ENCODE measurements around the gene PGGT1B. TPM values are rescaled to one million over a fixed set of nuclear protein-coding genes. Genes with fewer than 3 reads are reported as not detected.
"Not testable (repeated sequence)": the region's sequence is repeated elsewhere in the genome, so short reads cannot be mapped to it uniquely, and the experiment has no call there.

Gene PGGT1B
- polyA plus RNA-seq, 1 donor from 2014 or later, result 6.6 TPM

GRCh38 chr5:115260248-115260647 lies 2.4 kb downstream of the PGGT1B start:
- Histone ChIP-seq H4K20me1 (ENCODE audit: insufficient read depth) (no peaks in the 10 kb centered on the region), H3K9me2 (ENCODE audit: insufficient read depth, low read length) (no peaks in the 10 kb centered on the region), H3K4me2 (ENCODE audit: low read length) (no peak overlapping the region), H3K27ac (ENCODE audit: low read length) (no peak overlapping the region), H3K27me3 (ENCODE audit: insufficient read depth, low read depth, low read length) (no peaks in the 10 kb centered on the region), H3K79me2 (replicated peaks; ENCODE audit: insufficient read depth, low read length) (peaks cover 45% of the 10 kb centered on the region), H3F3A (ENCODE audit: insufficient read depth, low read length, poor library complexity, severe bottlenecking) (no peaks in the 10 kb centered on the region), H3K9ac (ENCODE audit: low read length) (no peak overlapping the region), H3K9me3 (ENCODE audit: low read length) (no peaks in the 10 kb centered on the region), H3K4me3 (ENCODE audit: low read length) (peak overlapping the region; percentile 82), H3K36me3 (ENCODE audit: insufficient read depth, low read length) (peaks cover 9% of the 10 kb centered on the region), H2AFZ (ENCODE audit: low read depth, low read length) (no peak overlapping the region)
- TF ChIP-seq REST (IDR thresholded peaks at IDR 0.05; ENCODE audit: borderline replicate concordance) (no peak), TAF1 (IDR thresholded peaks at IDR 0.05; ENCODE audit: low read depth) (no peak), RAD21 (conservative IDR thresholded peaks at IDR 0.05) (no peak), POLR2AphosphoS5 (IDR thresholded peaks at IDR 0.05) (no peak), MXI1 (conservative IDR thresholded peaks at IDR 0.05; ENCODE audit: poor library complexity, severe bottlenecking) (no peak), EP300 (conservative IDR thresholded peaks at IDR 0.05; ENCODE audit: poor library complexity, severe bottlenecking) (no peak), EZH2 (IDR thresholded peaks at IDR 0.05; ENCODE audit: borderline replicate concordance, insufficient read depth, low read length, poor library complexity, severe bottlenecking) (no peak), SMC3 (conservative IDR thresholded peaks at IDR 0.05; ENCODE audit: poor library complexity) (no peak), CTCF (IDR thresholded peaks at IDR 0.05; ENCODE audit: poor library complexity, severe bottlenecking) (no peak)

GRCh38 chr5:115257981-115258380 lies 4.7 kb downstream of the PGGT1B start:
- H2AFZ ChIP-seq (ENCODE audit: low read depth, low read length), result no peak overlapping the region
- TF ChIP-seq RAD21 (conservative IDR thresholded peaks at IDR 0.05) (no peak), MXI1 (conservative IDR thresholded peaks at IDR 0.05; ENCODE audit: poor library complexity, severe bottlenecking) (no peak), SMC3 (conservative IDR thresholded peaks at IDR 0.05; ENCODE audit: poor library complexity) (no peak), POLR2AphosphoS5 (IDR thresholded peaks at IDR 0.05) (no peak), EP300 (conservative IDR thresholded peaks at IDR 0.05; ENCODE audit: poor library complexity, severe bottlenecking) (no peak), CTCF (IDR thresholded peaks at IDR 0.05; ENCODE audit: poor library complexity, severe bottlenecking) (no peak), REST (IDR thresholded peaks at IDR 0.05; ENCODE audit: borderline replicate concordance) (no peak), EZH2 (IDR thresholded peaks at IDR 0.05; ENCODE audit: borderline replicate concordance, insufficient read depth, low read length, poor library complexity, severe bottlenecking) (no peak)
- no peak overlapping the region for H3K27ac ChIP-seq (ENCODE audit: low read length)
- H3F3A ChIP-seq (ENCODE audit: insufficient read depth, low read length, poor library complexity, severe bottlenecking), result no peaks in the 10 kb centered on the region
- H4K20me1 ChIP-seq (ENCODE audit: insufficient read depth), result no peaks in the 10 kb centered on the region
- peaks cover 50% of the 10 kb centered on the region for H3K79me2 ChIP-seq (replicated peaks; ENCODE audit: insufficient read depth, low read length)
- H3K4me2 ChIP-seq (ENCODE audit: low read length), result no peak overlapping the region
- no peaks in the 10 kb centered on the region for H3K9me2 ChIP-seq (ENCODE audit: insufficient read depth, low read length)
- no peaks in the 10 kb centered on the region for H3K27me3 ChIP-seq (ENCODE audit: insufficient read depth, low read depth, low read length)
- no peak overlapping the region for H3K4me3 ChIP-seq (ENCODE audit: low read length)
- no peaks in the 10 kb centered on the region for H3K9me3 ChIP-seq (ENCODE audit: low read length)
- no peaks in the 10 kb centered on the region for H3K36me3 ChIP-seq (ENCODE audit: insufficient read depth, low read length)
- no peak overlapping the region for H3K9ac ChIP-seq (ENCODE audit: low read length)

GRCh38 chr5:115249379-115249778 lies 13.3 kb downstream of the PGGT1B start:
- not testable (repeated sequence) for H4K20me1 ChIP-seq (ENCODE audit: insufficient read depth); H3K9me2 ChIP-seq (ENCODE audit: insufficient read depth, low read length); H3K9ac ChIP-seq (ENCODE audit: low read length); H2AFZ ChIP-seq (ENCODE audit: low read depth, low read length); H3K79me2 ChIP-seq (replicated peaks; ENCODE audit: insufficient read depth, low read length); H3K4me2 ChIP-seq (ENCODE audit: low read length); H3K36me3 ChIP-seq (ENCODE audit: insufficient read depth, low read length); H3K4me3 ChIP-seq (ENCODE audit: low read length); H3K9me3 ChIP-seq (ENCODE audit: low read length); H3K27ac ChIP-seq (ENCODE audit: low read length); H3F3A ChIP-seq (ENCODE audit: insufficient read depth, low read length, poor library complexity, severe bottlenecking); H3K27me3 ChIP-seq (ENCODE audit: insufficient read depth, low read depth, low read length)

Data from neural cell (in vitro differentiated cells).